Measurements from ENCODE around the gene HDAC4. TPM values are rescaled to one million over a fixed set of nuclear protein-coding genes. Genes with fewer than 3 reads are reported as not detected.

The HDAC4 gene
- total RNA-seq, 4 donors from 2014 or later = 68.0 to 123 (median 86.5) TPM

DNA sequence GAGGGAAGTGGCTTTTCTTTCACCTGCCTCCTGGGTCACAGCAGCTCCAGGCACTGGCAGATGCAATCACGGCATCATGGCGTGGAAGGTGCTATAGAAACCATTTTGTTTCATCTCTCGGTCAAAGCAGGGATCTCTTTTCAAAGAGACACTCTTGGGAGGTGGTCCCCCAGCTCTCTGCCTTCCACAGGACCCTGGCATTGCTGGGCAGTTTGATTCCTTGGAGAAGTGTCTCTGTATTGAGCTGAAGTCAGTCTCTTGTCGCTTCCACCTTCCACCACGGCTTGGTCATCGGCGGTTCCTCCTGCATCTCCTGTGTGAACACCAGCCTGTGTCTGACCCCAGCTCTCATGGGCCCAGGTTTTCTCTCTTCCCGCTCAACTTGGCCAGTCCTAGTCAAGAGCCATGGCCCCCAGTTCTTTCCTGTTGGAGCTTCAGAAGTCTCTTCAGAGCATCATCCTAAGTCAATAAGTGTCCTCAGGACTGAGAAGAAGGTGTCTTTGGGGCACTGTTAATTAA, 42.3 kb upstream of the HDAC4 start:
- TF ChIP-seq, protein P1, sequence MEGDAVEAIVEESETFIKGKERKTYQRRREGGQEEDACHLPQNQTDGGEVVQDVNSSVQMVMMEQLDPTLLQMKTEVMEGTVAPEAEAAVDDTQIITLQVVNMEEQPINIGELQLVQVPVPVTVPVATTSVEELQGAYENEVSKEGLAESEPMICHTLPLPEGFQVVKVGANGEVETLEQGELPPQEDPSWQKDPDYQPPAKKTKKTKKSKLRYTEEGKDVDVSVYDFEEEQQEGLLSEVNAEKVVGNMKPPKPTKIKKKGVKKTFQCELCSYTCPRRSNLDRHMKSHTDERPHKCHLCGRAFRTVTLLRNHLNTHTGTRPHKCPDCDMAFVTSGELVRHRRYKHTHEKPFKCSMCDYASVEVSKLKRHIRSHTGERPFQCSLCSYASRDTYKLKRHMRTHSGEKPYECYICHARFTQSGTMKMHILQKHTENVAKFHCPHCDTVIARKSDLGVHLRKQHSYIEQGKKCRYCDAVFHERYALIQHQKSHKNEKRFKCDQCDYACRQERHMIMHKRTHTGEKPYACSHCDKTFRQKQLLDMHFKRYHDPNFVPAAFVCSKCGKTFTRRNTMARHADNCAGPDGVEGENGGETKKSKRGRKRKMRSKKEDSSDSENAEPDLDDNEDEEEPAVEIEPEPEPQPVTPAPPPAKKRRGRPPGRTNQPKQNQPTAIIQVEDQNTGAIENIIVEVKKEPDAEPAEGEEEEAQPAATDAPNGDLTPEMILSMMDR (IDR thresholded peaks at IDR 0.05) = no peak
- TF ChIP-seq EP300 (IDR thresholded peaks at IDR 0.05) (no peak), POLR2A (IDR thresholded peaks at IDR 0.05) (no peak)
- Histone ChIP-seq H3K4me1 (peaks cover 0 to 61% (median 33%) of the 10 kb centered on the region in 4 donors), H3K27me3 (no peaks in the 10 kb centered on the region), H3K27ac (no peak overlapping the region), H3K36me3 (no peaks in the 10 kb centered on the region), H3K9me3 (no peaks in the 10 kb centered on the region), H3K4me3 (no peak overlapping the region)
- DNase-seq (ENCODE audit: low spot score in 2 of 2) = no peak
- WGBS, 2 donors = 94 to 99% methylated on average over 8 of the region's 8 CpGs

DNA sequence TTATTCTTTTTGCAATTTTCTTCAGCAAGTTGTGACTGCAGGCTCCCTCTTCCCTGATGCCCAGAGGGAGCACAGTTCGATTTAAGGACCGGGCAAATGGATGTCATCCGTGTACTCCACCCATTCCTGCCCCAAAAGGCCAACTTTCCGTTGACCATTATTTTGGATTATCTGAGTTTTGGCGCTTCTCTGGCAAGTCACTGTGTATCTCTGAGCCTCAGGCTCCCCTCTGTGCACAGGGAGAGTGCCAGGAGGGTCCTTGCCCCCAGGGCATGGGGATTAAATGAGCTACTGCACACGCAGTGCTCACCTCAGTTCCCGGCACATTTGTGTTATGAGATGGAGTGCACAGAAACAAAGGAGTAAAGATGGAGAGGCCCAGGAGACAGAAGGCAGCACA, 41.4 kb upstream of the HDAC4 start:
- Histone ChIP-seq H3K27me3 (no peaks in the 10 kb centered on the region), H3K36me3 (no peaks in the 10 kb centered on the region), H3K4me3 (no peak overlapping the region), H3K4me1 (peaks cover 0 to 61% (median 33%) of the 10 kb centered on the region in 4 donors), H3K27ac (no peak overlapping the region), H3K9me3 (no peaks in the 10 kb centered on the region)
- 92% methylated on average over 7 of the region's 7 CpGs for WGBS, 2 donors
- no peak for DNase-seq (ENCODE audit: low spot score in 2 of 2)
- TF ChIP-seq, protein P1 (IDR thresholded peaks at IDR 0.05) = no peak
- TF ChIP-seq EP300 (IDR thresholded peaks at IDR 0.05) (no peak), POLR2A (IDR thresholded peaks at IDR 0.05) (no peak)

DNA sequence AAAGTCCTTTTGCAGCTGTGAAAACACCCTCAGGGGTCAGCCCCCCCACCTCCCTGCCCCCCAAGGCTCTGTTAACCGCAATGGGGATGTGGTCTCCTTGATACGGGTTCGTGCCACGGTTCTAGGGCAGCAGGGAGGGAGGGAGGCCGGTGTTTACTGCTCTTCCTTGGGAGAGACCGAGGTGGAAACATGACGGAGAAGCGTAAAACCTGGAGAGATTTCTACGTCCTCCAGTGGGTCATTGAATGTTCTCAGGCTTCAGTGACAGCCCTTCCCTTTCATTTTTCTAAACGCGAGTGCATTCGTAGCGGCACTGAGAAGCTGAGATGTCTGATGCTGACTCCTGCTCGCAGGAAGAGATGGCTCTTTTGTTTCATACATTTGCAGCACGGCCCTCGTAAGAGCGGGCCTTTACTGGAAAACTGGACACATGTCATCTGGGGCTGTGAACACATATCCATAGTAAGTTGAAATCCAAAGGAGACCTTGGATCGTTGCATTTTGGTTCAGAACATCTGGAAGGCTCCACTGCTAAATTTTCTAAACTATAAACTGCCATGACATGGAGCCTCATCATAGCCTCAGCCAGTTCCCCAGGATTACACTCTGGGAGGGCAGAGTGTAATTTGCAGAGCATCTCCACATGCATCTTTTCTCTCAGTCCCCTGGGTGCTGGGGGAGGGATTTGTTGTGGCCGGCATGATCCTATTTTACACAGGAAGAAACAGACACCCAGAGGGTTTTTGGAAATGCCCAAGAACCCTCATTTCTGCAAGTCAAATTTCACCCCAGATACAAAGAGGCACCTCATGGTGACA, 40.6 kb upstream of the HDAC4 start:
- Histone ChIP-seq H3K9me3 (no peaks in the 10 kb centered on the region), H3K27me3 (no peaks in the 10 kb centered on the region), H3K36me3 (no peaks in the 10 kb centered on the region), H3K27ac (peak overlapping the region in 2 of 4 donors; percentile 46 to 70), H3K4me3 (peak overlapping the region in 1 of 4 donors; percentile 14), H3K4me1 (peaks cover 0 to 59% (median 33%) of the 10 kb centered on the region in 4 donors)
- WGBS, 2 donors = 66 to 68% methylated on average over 19 of the region's 19 CpGs
- no peak for TF ChIP-seq EP300 (IDR thresholded peaks at IDR 0.05)
- no peak for TF ChIP-seq POLR2A (IDR thresholded peaks at IDR 0.05)
- TF ChIP-seq, protein P1 (IDR thresholded peaks at IDR 0.05) = no peak
- DNase-seq (ENCODE audit: low spot score in 2 of 2) = no peak

DNA sequence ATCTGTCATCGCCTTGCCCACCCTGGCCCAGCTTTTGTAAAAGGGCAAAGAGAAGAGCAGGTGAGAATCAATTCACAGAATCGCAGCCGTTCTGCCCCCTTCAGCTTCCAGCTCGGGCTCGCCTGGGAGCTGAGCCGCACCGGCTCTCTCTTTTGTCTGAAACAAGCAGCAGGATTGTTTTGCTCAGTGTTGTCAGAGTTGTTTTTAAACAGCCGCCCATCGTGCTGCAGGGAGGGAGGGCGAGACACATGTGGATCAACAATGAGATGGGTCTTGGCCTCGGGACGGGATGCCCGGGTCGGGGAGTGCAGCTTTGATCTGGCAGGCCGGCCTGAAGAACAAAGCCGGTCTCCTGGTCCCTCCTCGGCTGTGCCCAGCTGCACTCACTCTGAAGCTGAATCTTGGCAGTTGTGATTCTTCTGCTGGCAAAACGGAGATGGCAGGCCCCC, 39.7 kb upstream of the HDAC4 start:
- Histone ChIP-seq H3K4me1 (peaks cover 0 to 50% (median 25%) of the 10 kb centered on the region in 4 donors), H3K4me3 (peak overlapping the region in 1 of 4 donors; percentile 14), H3K27me3 (no peaks in the 10 kb centered on the region), H3K27ac (peak overlapping the region in 3 of 4 donors; percentile 31 to 70 (median 46)), H3K9me3 (no peaks in the 10 kb centered on the region), H3K36me3 (no peaks in the 10 kb centered on the region)
- peak in 1 of 2 donors; percentile 39 for DNase-seq (ENCODE audit: low spot score in 2 of 2)
- 6 to 14% methylated on average over 16 to 17 of the region's 18 CpGs for WGBS, 2 donors
- TF ChIP-seq, protein P1 (IDR thresholded peaks at IDR 0.05) = no peak
- peak in 1 of 2 donors; percentile 18 for TF ChIP-seq EP300 (IDR thresholded peaks at IDR 0.05)

DNA sequence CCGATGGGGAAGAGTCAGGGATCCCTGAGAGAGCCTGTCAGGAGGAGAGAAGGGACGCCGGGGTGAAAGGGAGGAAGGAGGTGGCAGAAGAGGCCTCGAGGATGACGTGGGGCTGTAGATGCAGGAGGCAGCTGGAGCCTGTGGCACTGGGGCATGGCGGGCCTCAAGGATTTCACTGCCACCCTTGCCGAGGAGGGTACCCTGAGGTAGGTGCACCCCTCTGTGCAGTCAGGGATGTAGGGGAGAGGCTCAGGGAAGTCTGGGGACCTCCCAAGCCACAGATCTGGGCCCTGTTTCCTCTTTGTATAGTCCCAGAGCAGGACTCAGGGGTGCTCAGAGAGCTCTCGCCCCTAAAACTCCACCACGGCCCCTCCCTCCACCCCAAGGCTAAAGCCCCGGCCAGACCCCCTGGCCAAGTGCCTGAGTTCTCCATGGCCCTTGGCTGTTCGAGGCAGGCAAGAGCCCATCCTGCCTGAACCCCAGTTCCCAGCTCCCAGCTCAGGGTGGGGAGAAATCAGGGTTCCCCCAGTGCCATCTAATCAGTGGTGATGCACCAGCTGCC, 39.0 kb upstream of the HDAC4 start:
- H3K4me1 ChIP-seq = peaks cover 0 to 43% (median 22%) of the 10 kb centered on the region in 4 donors
- DNase-seq (ENCODE audit: low spot score in 2 of 2) = no peak
- H3K27me3 ChIP-seq = no peaks in the 10 kb centered on the region
- H3K4me3 ChIP-seq = no peak overlapping the region
- 76 to 79% methylated on average over 10 to 11 of the region's 11 CpGs for WGBS, 2 donors
- H3K27ac ChIP-seq = peak overlapping the region in 3 of 4 donors; percentile 31 to 70 (median 46)
- TF ChIP-seq, protein P1 (IDR thresholded peaks at IDR 0.05) = no peak
- TF ChIP-seq EP300 (IDR thresholded peaks at IDR 0.05) (no peak), POLR2A (IDR thresholded peaks at IDR 0.05) (no peak)
- no peaks in the 10 kb centered on the region for H3K36me3 ChIP-seq
- no peaks in the 10 kb centered on the region for H3K9me3 ChIP-seq

Measured in tibial nerve (tissue), 4 donors.